ENCODE data around the gene FHIT.

FHIT gene

GRCh38 chr3:59766200-59766872, 1484.9 kb downstream of the FHIT start:
- DNase-seq (ENCODE audit: low read depth): no peak

DNA sequence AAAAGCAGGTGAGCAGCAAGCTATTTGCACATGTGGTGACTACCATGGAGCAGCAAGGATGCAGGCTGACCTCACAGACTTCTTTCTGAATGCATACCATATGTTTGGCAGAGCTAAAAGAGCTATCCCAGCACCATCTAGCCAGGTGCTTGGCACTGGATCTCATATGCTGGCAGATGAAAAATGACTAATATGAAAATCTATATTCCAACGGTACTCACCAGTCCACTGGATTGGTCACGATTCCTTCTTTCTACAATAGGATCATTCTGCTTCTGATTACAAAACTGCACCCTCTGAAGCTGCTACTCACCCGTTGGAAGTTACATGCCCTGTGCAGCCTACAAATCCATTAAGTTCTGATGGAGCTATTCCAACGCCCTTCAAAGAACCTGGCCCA, 1487.1 kb downstream of the FHIT start:
- DNase-seq (ENCODE audit: low read depth): no peak

GRCh38 chr3:59762941-59763340, 1488.3 kb downstream of the FHIT start:
- no peak for DNase-seq (ENCODE audit: low read depth)

DNA sequence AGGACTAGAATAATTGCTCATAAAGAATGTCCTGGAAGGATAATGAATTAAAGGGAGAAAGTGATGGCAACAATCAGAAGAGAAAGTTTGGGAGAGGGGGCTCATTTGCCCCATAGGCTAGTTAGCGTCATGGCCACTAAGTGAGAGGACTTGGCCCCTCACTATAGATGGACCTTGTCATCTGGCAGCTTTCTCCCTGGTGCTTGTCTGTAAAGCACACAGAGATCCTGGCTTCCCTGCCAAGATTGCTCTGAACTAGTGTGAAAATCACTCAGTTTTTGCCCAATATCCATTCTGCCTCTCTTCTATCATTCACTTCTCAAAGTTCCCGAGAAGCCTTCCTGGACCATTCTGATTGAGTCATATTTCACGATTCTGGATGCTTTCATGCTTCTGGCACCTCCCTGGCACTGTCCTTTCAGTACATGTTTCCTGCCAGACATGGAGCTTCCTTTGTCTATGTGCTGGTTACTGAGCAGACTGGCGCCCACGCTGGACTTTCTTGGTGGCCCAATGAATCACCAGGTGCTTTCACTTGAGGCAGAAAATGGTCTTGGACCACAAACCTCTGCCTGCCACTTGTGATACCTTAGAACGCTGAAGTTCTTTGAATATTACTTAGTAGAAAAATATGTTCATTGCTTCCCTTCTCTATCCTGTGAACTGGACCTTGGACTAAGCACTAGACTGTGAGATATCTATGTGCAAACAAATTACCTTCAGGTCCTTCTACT, 1491.8 kb downstream of the FHIT start:
- peak; percentile 24 for DNase-seq (ENCODE audit: low read depth)

DNA sequence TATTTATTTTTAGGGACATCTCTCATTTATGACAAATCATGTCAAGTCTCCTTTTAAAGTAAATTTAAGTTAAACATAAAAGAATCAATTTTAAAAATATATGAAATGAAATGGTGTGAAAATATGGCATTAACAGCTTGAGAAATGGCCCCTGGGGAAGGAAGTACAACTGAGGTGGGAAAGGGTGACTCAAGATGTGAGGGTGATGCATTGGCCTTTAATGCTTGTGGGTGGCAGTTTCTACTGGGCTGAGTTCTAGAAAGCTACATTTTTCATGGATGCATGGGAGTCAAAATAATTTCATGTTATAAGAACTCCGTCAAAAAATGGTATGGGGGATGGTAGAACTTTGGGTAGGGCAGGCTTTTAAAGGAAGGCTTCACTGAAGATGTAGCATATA, 1492.6 kb downstream of the FHIT start:
- no peak for DNase-seq (ENCODE audit: low read depth)

GRCh38 chr3:59756934-59757333, 1494.3 kb downstream of the FHIT start:
- no peak for DNase-seq (ENCODE audit: low read depth)

- DNase-seq (ENCODE audit: low read depth): no peak
These were observed 1496.7 kb downstream of the FHIT start for GRCh38 chr3:59754456-59755129.

DNA sequence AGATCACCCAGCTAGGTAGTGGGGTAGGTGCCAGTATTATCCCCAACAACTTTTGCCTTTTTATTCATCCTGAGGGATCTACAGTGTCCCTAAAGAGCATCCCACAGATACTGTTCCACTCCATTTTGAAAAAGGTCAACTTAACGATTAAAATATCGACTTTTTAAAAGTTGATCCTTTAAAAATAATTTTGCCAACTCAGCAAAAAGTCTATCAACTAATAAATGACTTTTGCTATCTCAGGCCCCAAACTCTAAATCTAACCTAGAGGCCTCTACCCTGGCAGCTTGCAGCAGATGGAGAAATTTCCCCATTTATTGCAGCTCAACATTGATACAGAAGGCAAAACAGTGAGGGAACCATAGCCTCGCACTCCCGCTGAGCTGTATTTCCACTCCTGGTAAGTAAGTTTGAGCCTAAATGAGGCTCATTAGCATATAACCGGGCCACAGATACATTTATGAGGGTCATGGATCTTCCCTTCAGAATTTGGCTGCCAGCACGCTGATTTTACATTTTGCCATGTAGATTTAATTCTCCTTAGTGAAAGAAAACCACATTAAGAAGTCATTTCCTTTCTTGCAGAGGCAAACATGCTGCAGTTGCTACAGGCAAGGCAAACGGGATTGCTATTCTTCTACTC, 1497.3 kb downstream of the FHIT start:
- DNase-seq (ENCODE audit: low read depth): no peak

- no peak for DNase-seq (ENCODE audit: low read depth)
These were observed 1498.3 kb downstream of the FHIT start for GRCh38 chr3:59752925-59753324.

DNA sequence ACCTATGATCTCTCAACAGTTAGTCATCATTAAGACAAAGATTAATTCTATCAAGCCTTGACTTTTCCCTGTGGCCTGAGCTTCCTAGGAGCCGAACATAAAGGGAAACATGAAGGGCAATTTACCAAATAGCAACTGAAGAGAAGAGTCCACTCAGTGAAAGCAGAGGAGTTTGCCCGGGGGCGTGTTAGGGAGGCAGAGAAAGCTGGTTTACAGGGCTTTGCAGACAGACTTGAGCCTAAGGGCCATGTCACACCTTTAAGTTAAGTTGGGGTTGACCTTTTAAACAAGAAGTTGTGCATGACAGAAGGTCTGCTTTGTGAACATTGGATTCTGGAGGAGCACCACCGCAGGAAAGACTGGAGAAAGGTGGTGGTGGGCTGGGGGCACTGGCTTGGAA, 1499.6 kb downstream of the FHIT start:
- DNase-seq (ENCODE audit: low read depth): no peak

GRCh38 chr3:59750391-59750790, 1500.9 kb downstream of the FHIT start:
- DNase-seq (ENCODE audit: low read depth): no peak

GRCh38 chr3:59749291-59749690, 1502.0 kb downstream of the FHIT start:
- no peak for DNase-seq (ENCODE audit: low read depth)

DNA sequence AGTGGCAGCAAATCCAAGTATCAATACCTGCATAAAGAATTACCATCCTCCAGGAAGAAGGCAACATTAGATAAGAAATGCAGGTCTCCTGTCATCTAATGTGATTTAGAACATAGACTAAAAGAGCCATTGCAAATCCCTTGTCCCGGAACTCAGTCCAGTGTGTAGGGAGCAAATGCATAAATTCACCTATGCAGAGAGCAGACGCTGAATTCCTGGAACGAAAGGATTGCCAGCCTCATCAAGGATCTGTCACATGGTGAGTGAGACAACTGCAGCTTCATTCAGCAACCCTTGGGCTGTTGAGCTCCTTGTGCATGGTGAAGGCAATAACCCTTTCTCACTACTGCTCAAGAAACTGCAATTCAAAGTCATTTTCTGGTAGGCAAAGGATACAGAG, 1504.7 kb downstream of the FHIT start:
- no peak for DNase-seq (ENCODE audit: low read depth)

DNA sequence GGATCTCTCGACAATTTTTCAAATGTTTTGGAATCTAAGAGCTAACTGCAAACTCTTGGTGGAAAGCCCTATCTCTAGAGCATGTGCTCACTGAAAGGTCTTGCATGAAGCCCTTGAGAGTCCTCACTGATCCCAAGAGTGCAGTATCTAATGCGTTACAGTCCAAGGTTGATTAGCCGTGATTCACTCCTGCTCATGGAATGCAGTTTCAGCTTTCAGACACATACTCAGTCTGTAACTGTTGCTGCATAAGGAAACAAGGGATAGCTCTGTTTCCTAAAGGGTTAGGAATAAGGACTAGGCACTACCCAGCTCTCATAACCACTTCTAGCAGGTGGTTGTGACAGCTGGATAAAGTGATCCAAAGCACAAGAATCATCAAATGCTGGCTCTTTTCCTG, 1514.0 kb downstream of the FHIT start:
- no peak for DNase-seq (ENCODE audit: low read depth)

GRCh38 chr3:59734061-59734460, 1517.2 kb downstream of the FHIT start:
- no peak for DNase-seq (ENCODE audit: low read depth)

GRCh38 chr3:59733041-59733809, 1518.0 kb downstream of the FHIT start:
- no peak for DNase-seq (ENCODE audit: low read depth)

DNA sequence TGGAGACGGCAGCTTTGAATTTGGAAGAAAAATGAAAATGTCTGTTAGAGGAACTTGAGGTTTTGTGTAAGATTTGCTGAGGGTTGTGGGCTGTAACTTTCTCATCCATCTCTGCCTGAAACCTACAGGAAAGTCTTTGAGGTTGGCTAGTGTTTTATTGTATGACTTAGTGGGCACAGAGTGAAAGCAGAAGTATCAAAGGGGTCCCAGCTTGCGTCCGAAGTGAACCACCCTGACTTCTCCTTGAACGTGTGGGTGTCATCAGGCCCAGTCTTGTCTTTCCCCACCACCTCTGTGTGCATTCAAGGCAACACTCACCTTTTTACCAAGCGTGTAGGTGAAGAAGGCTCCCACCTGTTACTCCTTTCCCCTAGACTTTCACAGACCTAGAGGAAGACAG, 1519.3 kb downstream of the FHIT start:
- DNase-seq (ENCODE audit: low read depth): no peak

DNA sequence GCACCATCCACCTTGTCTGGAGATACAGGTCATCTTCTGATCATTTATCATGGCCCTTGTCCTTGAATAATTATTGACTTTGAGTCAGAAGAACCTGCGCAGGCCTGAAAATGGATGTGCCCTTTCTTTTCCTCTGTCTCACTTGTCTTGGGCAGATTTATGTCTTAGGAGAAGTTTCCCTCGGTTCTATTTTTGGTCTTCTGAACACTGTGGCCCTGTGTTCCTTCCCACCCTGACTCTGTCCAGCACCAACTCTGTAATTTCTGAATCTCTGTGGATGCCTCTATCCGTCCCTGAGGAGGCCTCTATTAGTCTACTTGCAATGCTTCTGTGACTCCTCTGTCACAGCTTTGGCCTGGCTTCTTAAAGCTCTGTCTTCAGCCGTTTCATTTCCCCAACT, 1520.7 kb downstream of the FHIT start:
- no peak for DNase-seq (ENCODE audit: low read depth)

- DNase-seq (ENCODE audit: low read depth): no peak
These were observed 1522.7 kb downstream of the FHIT start for GRCh38 chr3:59728587-59728908.

- no peak for DNase-seq (ENCODE audit: low read depth)
These were observed 1523.2 kb downstream of the FHIT start for GRCh38 chr3:59727902-59728586.

DNA sequence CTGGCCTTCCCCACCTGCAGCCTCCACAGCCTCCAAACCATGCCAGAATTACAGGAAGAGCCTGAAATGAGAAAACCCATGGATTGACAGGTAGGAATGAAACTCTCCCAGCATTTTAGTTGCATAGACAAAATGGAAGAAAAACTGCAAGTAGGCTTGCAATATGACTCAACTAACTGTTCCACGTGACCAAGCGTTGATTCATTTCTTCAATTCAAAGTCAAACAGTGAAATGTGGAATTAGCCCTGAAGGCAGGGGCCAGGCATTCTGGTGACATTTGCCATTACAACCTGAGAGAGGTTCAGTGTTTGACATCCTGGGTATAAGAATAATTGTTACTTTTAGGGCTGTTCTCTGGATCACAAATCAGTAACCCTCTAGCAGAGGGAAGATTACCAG, 1525.0 kb downstream of the FHIT start:
- DNase-seq (ENCODE audit: low read depth): no peak
